Measurements from ENCODE around the gene FRMD6.

The FRMD6 gene

GRCh38 chr14:51730684-51731083 lies 79.0 kb downstream of the FRMD6 start:
- Histone ChIP-seq H4K20me1 (ENCODE audit: insufficient read depth, low read length) (no peaks in the 10 kb centered on the region), H3K27ac (ENCODE audit: low read length) (no peak overlapping the region), H3K9me3 (ENCODE audit: insufficient read depth, low read length, severe bottlenecking) (no peaks in the 10 kb centered on the region), H3K9ac (ENCODE audit: low read depth, low read length) (no peak overlapping the region), H3K4me2 (ENCODE audit: insufficient read depth, low read length) (no peak overlapping the region), H3K4me3 (ENCODE audit: low read depth in 1 of 2, low read length in 2 of 2) (no peak overlapping the region), H3K79me2 (ENCODE audit: insufficient read depth, low read length) (no peaks in the 10 kb centered on the region), H3K4me1 (ENCODE audit: insufficient read depth, low read length) (no peaks in the 10 kb centered on the region), H3K36me3 (ENCODE audit: insufficient read depth, low read length) (peaks cover 32% of the 10 kb centered on the region), H2AFZ (ENCODE audit: low read depth, low read length) (no peak overlapping the region), H3K27me3 (ENCODE audit: insufficient read depth, low read length, poor library complexity) (no peaks in the 10 kb centered on the region)
- TF ChIP-seq, protein P1, sequence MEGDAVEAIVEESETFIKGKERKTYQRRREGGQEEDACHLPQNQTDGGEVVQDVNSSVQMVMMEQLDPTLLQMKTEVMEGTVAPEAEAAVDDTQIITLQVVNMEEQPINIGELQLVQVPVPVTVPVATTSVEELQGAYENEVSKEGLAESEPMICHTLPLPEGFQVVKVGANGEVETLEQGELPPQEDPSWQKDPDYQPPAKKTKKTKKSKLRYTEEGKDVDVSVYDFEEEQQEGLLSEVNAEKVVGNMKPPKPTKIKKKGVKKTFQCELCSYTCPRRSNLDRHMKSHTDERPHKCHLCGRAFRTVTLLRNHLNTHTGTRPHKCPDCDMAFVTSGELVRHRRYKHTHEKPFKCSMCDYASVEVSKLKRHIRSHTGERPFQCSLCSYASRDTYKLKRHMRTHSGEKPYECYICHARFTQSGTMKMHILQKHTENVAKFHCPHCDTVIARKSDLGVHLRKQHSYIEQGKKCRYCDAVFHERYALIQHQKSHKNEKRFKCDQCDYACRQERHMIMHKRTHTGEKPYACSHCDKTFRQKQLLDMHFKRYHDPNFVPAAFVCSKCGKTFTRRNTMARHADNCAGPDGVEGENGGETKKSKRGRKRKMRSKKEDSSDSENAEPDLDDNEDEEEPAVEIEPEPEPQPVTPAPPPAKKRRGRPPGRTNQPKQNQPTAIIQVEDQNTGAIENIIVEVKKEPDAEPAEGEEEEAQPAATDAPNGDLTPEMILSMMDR (IDR thresholded peaks at IDR 0.05; ENCODE audit: borderline replicate concordance, extremely low read depth, low read length, poor library complexity, severe bottlenecking), result no peak
- no peak for TF ChIP-seq EZH2 (IDR thresholded peaks at IDR 0.05; ENCODE audit: borderline replicate concordance, low read depth, low read length, severe bottlenecking)
- ATAC-seq (ENCODE audit: insufficient read depth, low read depth), result no peak
- DNase-seq, result no peak

DNA sequence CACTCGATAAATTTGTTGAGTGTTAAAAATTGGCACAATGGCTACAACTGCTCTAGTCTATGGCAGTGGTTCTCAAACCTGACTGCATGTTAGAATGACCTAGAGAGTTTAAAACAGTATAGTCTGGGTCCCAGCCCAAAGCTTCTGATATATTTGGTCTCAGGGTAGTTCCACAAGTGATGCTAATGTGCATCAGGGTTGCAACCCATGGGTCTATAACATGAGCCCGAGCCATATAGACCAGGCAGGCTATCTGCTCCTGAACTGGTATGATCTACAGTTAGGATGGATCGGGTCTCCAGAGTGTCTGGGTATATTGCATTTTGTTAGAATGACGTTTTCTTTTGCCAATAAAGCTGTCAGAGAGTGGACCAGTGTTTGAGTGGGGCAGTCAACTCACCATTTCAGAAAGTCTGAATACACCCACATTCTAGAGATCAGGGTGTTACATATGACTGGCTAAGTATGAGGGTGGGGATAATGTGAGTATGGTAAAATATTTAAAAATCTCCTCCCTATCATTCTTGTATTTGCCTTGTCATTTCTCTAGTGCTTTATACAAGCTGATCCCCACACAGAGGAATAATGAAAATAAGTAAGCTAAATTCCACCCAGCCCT lies 80.9 kb downstream of the FRMD6 start:
- DNase-seq, result no peak

GRCh38 chr14:51733147-51733546 lies 81.4 kb downstream of the FRMD6 start:
- TF ChIP-seq, protein P1 (IDR thresholded peaks at IDR 0.05; ENCODE audit: borderline replicate concordance, extremely low read depth, low read length, poor library complexity, severe bottlenecking), result no peak
- TF ChIP-seq EZH2 (IDR thresholded peaks at IDR 0.05; ENCODE audit: borderline replicate concordance, low read depth, low read length, severe bottlenecking), result no peak

More for the DNA sequence above, 80.9 kb downstream of the FRMD6 start:
- Histone ChIP-seq H4K20me1 (ENCODE audit: insufficient read depth, low read length) (no peaks in the 10 kb centered on the region), H3K79me2 (ENCODE audit: insufficient read depth, low read length) (no peaks in the 10 kb centered on the region), H3K4me3 (ENCODE audit: low read depth in 1 of 2, low read length in 2 of 2) (no peak overlapping the region), H3K27ac (ENCODE audit: low read length) (no peak overlapping the region), H3K4me1 (ENCODE audit: insufficient read depth, low read length) (no peaks in the 10 kb centered on the region), H3K27me3 (ENCODE audit: insufficient read depth, low read length, poor library complexity) (no peaks in the 10 kb centered on the region), H2AFZ (ENCODE audit: low read depth, low read length) (no peak overlapping the region), H3K9ac (ENCODE audit: low read depth, low read length) (no peak overlapping the region), H3K36me3 (ENCODE audit: insufficient read depth, low read length) (peaks cover 14% of the 10 kb centered on the region), H3K9me3 (ENCODE audit: insufficient read depth, low read length, severe bottlenecking) (no peaks in the 10 kb centered on the region), H3K4me2 (ENCODE audit: insufficient read depth, low read length) (no peak overlapping the region)
- ATAC-seq (ENCODE audit: insufficient read depth, low read depth), result no peak
- no peak for TF ChIP-seq EZH2 (IDR thresholded peaks at IDR 0.05; ENCODE audit: borderline replicate concordance, low read depth, low read length, severe bottlenecking)
- TF ChIP-seq, protein P1 (IDR thresholded peaks at IDR 0.05; ENCODE audit: borderline replicate concordance, extremely low read depth, low read length, poor library complexity, severe bottlenecking), result no peak

More at GRCh38 chr14:51733147-51733546, 81.4 kb downstream of the FRMD6 start:
- peaks cover 9% of the 10 kb centered on the region for H3K36me3 ChIP-seq (ENCODE audit: insufficient read depth, low read length)
- H3K79me2 ChIP-seq (ENCODE audit: insufficient read depth, low read length), result no peaks in the 10 kb centered on the region
- H3K9ac ChIP-seq (ENCODE audit: low read depth, low read length), result no peak overlapping the region
- H2AFZ ChIP-seq (ENCODE audit: low read depth, low read length), result no peak overlapping the region
- H3K4me2 ChIP-seq (ENCODE audit: insufficient read depth, low read length), result no peak overlapping the region
- H3K4me1 ChIP-seq (ENCODE audit: insufficient read depth, low read length), result no peaks in the 10 kb centered on the region
- no peaks in the 10 kb centered on the region for H3K9me3 ChIP-seq (ENCODE audit: insufficient read depth, low read length, severe bottlenecking)
- no peaks in the 10 kb centered on the region for H4K20me1 ChIP-seq (ENCODE audit: insufficient read depth, low read length)
- ATAC-seq (ENCODE audit: insufficient read depth, low read depth) (no peak), DNase-seq (no peak)
- no peaks in the 10 kb centered on the region for H3K27me3 ChIP-seq (ENCODE audit: insufficient read depth, low read length, poor library complexity)
- no peak overlapping the region for H3K27ac ChIP-seq (ENCODE audit: low read length)
- H3K4me3 ChIP-seq (ENCODE audit: low read depth in 1 of 2, low read length in 2 of 2), result no peak overlapping the region

Measured in DND-41 (cell line).